GM21367 (cell line): ENCODE results near the gene ZNF629.
"Not testable (repeated sequence)": the region's sequence is repeated elsewhere in the genome, so short reads cannot be mapped to it uniquely, and the experiment has no call there.

Source experiments
- ATAC-seq: cut with Tn5 transposase; IDR thresholded peaks from one replicate; pipeline ENCODE4 v1.9.1; 2021; ENCODE audit not compliant: unreplicated experiment

ZNF629 gene

GRCh38 chr16:30786936-30787612, at the start of gene ZNF629:
TSS of gene ZNF629 (minus strand) at chr16:30787205. CDS start at chr16:30784482, 2,723 bp downstream.
- no peak for ATAC-seq

GRCh38 chr16:30834130-30834740, 47.2 kb upstream of the ZNF629 start:
- ATAC-seq = no peak

GRCh38 chr16:30830072-30830417, 43.0 kb upstream of the ZNF629 start:
- ATAC-seq = no peak

GRCh38 chr16:30829130-30830071, 42.4 kb upstream of the ZNF629 start:
- ATAC-seq = no peak

GRCh38 chr16:30821891-30822290, 34.9 kb upstream of the ZNF629 start:
- ATAC-seq = no peak

- ATAC-seq = not testable (repeated sequence)
Observed at GRCh38 chr16:30821441-30821840, 34.4 kb upstream of the ZNF629 start.

- ATAC-seq = no peak
Observed at GRCh38 chr16:30820952-30821421, 34.0 kb upstream of the ZNF629 start.

- no peak for ATAC-seq
Observed at GRCh38 chr16:30816769-30817168, 29.8 kb upstream of the ZNF629 start.

- ATAC-seq = no peak
Observed at GRCh38 chr16:30813821-30814189, 26.8 kb upstream of the ZNF629 start.

GRCh38 chr16:30809675-30810074, 22.7 kb upstream of the ZNF629 start:
- not testable (repeated sequence) for ATAC-seq

GRCh38 chr16:30808890-30809426, 22.0 kb upstream of the ZNF629 start:
- ATAC-seq = not testable (repeated sequence)

GRCh38 chr16:30808146-30808545, 21.1 kb upstream of the ZNF629 start:
- ATAC-seq = no peak

GRCh38 chr16:30805370-30806169, 18.6 kb upstream of the ZNF629 start:
- no peak for ATAC-seq

GRCh38 chr16:30805056-30805369, 18.0 kb upstream of the ZNF629 start:
- ATAC-seq = no peak

- no peak for ATAC-seq
Observed at GRCh38 chr16:30802936-30803335, 15.9 kb upstream of the ZNF629 start.

GRCh38 chr16:30797670-30798309, 10.8 kb upstream of the ZNF629 start:
- ATAC-seq = no peak

GRCh38 chr16:30794634-30795033, 7.6 kb upstream of the ZNF629 start:
- ATAC-seq = no peak

GRCh38 chr16:30793508-30794069, 6.6 kb upstream of the ZNF629 start:
- no peak for ATAC-seq

GRCh38 chr16:30787613-30788378, 791 bp upstream of the ZNF629 start:
- no peak for ATAC-seq
